NCI-H2196 (cell line): Measurements from ENCODE around the gene FANCC.

Experiments
- DNase-seq: peaks from one replicate; lab custom pipeline; 2025; ENCODE audit not compliant: unreplicated experiment; lab: John Stamatoyannopoulos, UW

The FANCC gene

GRCh38 chr9:95049761-95050160, 267.7 kb downstream of the FANCC start:
- DNase-seq = no peak
